ENCODE data around the gene DIP2C.

Gene DIP2C

DNA sequence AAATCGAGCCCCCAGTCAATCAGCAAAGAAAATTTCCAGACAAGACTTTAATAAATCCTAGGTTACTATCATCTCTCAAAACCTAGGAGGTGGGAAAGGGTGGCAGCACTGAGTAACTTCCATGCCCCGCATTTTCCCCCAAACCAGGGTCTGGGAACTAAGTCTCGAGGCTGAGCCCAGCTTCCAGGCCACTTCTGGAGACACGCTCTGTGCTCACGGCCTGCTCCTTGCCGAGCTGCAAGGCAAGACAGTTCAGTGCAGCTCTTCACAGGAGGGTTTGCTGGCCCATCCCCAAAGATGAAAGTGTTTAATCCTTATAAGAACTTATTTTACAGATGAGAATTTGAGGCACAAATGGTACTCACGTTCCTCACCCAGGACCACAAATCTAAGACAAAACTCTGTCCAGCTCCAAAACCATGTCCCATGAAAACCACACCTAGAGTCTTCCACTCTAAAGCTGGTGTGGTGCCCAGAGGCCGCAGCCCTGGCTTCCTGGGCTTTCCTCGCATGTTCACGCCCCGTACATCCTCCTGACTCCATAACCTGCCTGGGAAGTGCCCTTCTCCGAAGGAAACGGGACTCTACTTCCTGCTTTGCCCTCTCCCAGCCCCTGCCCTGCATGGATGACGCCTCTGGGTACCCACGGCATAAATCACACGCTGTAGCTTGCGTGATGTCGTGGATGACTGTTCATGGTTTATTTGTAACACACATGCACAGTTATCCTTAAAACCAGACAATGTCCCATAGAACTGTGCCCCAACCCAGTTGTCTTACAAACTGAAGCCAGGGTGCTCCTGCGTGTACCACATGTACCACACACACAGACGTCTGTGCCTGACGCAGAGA is 201.2 kb downstream of the DIP2C start:
- Histone ChIP-seq H3K79me2 (ENCODE audit: insufficient read depth, low read length) (no peaks in the 10 kb centered on the region), H4K20me1 (ENCODE audit: insufficient read depth, low read length) (no peaks in the 10 kb centered on the region; the same call in 1 of the 2 replicates), H2AFZ (ENCODE audit: low read depth, low read length) (no peak overlapping the region), H3K27ac (ENCODE audit: low read length) (no peak overlapping the region), H3K9ac (ENCODE audit: low read depth, low read length) (no peak overlapping the region), H3K4me2 (ENCODE audit: insufficient read depth, low read length) (no peak overlapping the region), H3K4me3 (ENCODE audit: low read depth in 1 of 2, low read length in 2 of 2) (no peak overlapping the region), H3K4me1 (ENCODE audit: insufficient read depth, low read length) (no peaks in the 10 kb centered on the region), H3K27me3 (ENCODE audit: insufficient read depth, low read length, poor library complexity) (peaks cover 38% of the 10 kb centered on the region), H3K9me3 (ENCODE audit: insufficient read depth, low read length, severe bottlenecking) (no peaks in the 10 kb centered on the region), H3K36me3 (ENCODE audit: insufficient read depth, low read length) (no peaks in the 10 kb centered on the region)
- no peak for DNase-seq
- no peak for TF ChIP-seq EZH2 (IDR thresholded peaks at IDR 0.05; ENCODE audit: borderline replicate concordance, low read depth, low read length, severe bottlenecking)
- TF ChIP-seq, protein P1, sequence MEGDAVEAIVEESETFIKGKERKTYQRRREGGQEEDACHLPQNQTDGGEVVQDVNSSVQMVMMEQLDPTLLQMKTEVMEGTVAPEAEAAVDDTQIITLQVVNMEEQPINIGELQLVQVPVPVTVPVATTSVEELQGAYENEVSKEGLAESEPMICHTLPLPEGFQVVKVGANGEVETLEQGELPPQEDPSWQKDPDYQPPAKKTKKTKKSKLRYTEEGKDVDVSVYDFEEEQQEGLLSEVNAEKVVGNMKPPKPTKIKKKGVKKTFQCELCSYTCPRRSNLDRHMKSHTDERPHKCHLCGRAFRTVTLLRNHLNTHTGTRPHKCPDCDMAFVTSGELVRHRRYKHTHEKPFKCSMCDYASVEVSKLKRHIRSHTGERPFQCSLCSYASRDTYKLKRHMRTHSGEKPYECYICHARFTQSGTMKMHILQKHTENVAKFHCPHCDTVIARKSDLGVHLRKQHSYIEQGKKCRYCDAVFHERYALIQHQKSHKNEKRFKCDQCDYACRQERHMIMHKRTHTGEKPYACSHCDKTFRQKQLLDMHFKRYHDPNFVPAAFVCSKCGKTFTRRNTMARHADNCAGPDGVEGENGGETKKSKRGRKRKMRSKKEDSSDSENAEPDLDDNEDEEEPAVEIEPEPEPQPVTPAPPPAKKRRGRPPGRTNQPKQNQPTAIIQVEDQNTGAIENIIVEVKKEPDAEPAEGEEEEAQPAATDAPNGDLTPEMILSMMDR (IDR thresholded peaks at IDR 0.05; ENCODE audit: borderline replicate concordance, extremely low read depth, low read length, poor library complexity, severe bottlenecking) = no peak
- ATAC-seq (ENCODE audit: insufficient read depth, low read depth) = no peak

DNA sequence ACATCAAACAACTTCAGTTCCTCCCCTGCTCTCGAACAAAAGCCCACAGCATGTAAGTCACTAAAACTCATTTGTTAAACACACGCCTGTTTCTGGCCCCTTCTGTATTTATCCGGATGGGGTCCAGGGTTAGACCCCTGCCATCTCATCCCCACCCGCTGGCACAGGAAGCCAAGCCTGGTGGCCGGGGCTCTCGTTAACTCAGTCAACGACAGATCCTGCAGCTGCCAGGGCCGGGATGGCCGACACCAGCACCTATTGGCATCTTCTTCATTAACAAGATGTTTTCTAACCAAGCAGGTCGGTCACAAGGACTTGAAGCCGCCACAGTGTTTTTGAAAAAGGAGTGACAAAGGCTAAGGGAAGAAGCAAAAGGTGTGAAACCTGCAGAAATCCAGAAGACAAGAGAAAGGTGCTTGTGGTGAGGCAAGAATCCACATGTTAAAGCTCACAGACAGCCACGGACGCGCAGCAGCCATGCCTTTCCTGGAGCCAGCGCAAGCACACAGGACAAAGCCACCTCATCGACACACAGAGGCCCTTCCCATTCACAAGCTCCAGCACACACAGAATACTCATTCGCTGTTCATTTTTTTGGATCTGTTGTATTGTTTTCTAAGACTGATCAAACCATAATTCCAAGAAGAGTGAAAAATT is 202.7 kb downstream of the DIP2C start:
- H3K9me3 ChIP-seq (ENCODE audit: insufficient read depth, low read length, severe bottlenecking) = no peaks in the 10 kb centered on the region
- no peak overlapping the region for H2AFZ ChIP-seq (ENCODE audit: low read depth, low read length)
- no peaks in the 10 kb centered on the region for H3K79me2 ChIP-seq (ENCODE audit: insufficient read depth, low read length)
- H3K4me2 ChIP-seq (ENCODE audit: insufficient read depth, low read length) = no peak overlapping the region
- TF ChIP-seq, protein P1 (IDR thresholded peaks at IDR 0.05; ENCODE audit: borderline replicate concordance, extremely low read depth, low read length, poor library complexity, severe bottlenecking) = no peak
- TF ChIP-seq EZH2 (IDR thresholded peaks at IDR 0.05; ENCODE audit: borderline replicate concordance, low read depth, low read length, severe bottlenecking) = no peak
- no peaks in the 10 kb centered on the region for H3K36me3 ChIP-seq (ENCODE audit: insufficient read depth, low read length)
- no peaks in the 10 kb centered on the region for H4K20me1 ChIP-seq (ENCODE audit: insufficient read depth, low read length)
- no peak overlapping the region for H3K4me3 ChIP-seq (ENCODE audit: low read depth in 1 of 2, low read length in 2 of 2)
- no peak overlapping the region for H3K27ac ChIP-seq (ENCODE audit: low read length)
- no peak for ATAC-seq (ENCODE audit: insufficient read depth, low read depth)
- H3K9ac ChIP-seq (ENCODE audit: low read depth, low read length) = no peak overlapping the region
- H3K27me3 ChIP-seq (ENCODE audit: insufficient read depth, low read length, poor library complexity) = peaks cover 23% of the 10 kb centered on the region
- DNase-seq = no peak
- no peaks in the 10 kb centered on the region for H3K4me1 ChIP-seq (ENCODE audit: insufficient read depth, low read length)

DNA sequence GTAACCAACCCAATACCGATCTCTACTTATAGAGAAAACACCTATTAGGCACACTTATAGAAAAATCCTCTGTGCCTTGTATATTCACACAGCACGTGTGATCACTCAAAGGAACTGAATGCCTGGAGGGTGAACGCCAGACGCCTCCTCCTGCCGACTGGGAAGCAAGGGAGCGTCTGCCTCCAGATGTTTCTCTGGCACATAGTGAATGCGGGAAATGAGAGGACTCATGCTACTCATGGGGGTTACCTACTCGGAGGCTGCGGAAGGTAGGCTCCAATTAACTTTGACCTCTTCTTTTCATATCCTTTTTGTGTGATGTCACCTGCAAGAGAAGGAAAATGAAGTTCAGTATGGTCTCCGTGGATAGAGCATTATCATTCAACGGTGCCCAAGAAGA is 203.3 kb downstream of the DIP2C start:
- Histone ChIP-seq H2AFZ (ENCODE audit: low read depth, low read length) (no peak overlapping the region), H3K27ac (ENCODE audit: low read length) (no peak overlapping the region), H3K27me3 (ENCODE audit: insufficient read depth, low read length, poor library complexity) (peaks cover 20% of the 10 kb centered on the region), H4K20me1 (ENCODE audit: insufficient read depth, low read length) (no peaks in the 10 kb centered on the region), H3K9me3 (ENCODE audit: insufficient read depth, low read length, severe bottlenecking) (no peaks in the 10 kb centered on the region), H3K9ac (ENCODE audit: low read depth, low read length) (no peak overlapping the region), H3K79me2 (ENCODE audit: insufficient read depth, low read length) (no peaks in the 10 kb centered on the region), H3K36me3 (ENCODE audit: insufficient read depth, low read length) (no peaks in the 10 kb centered on the region), H3K4me2 (ENCODE audit: insufficient read depth, low read length) (no peak overlapping the region), H3K4me1 (ENCODE audit: insufficient read depth, low read length) (no peaks in the 10 kb centered on the region), H3K4me3 (ENCODE audit: low read depth in 1 of 2, low read length in 2 of 2) (no peak overlapping the region)
- DNase-seq (no peak), ATAC-seq (ENCODE audit: insufficient read depth, low read depth) (no peak)
- TF ChIP-seq EZH2 (IDR thresholded peaks at IDR 0.05; ENCODE audit: borderline replicate concordance, low read depth, low read length, severe bottlenecking) = no peak
- TF ChIP-seq, protein P1 (IDR thresholded peaks at IDR 0.05; ENCODE audit: borderline replicate concordance, extremely low read depth, low read length, poor library complexity, severe bottlenecking) = no peak

Data from DND-41 (cell line).